GM12872 (cell line): ENCODE results near the gene ACTR3.

Source experiments
- TF ChIP-seq, protein P1 (sequence below): IDR thresholded peaks from 3 replicates; pipeline ENCODE4 v1.5.1; 2011; ENCODE audit warnings: low read depth, mild to moderate bottlenecking, low read length, moderate library complexity; ENCODE audit not compliant: insufficient read depth

ACTR3 gene

GRCh38 chr2:113890253-113891235, 655 bp downstream of the ACTR3 start:
- TF ChIP-seq, protein P1, sequence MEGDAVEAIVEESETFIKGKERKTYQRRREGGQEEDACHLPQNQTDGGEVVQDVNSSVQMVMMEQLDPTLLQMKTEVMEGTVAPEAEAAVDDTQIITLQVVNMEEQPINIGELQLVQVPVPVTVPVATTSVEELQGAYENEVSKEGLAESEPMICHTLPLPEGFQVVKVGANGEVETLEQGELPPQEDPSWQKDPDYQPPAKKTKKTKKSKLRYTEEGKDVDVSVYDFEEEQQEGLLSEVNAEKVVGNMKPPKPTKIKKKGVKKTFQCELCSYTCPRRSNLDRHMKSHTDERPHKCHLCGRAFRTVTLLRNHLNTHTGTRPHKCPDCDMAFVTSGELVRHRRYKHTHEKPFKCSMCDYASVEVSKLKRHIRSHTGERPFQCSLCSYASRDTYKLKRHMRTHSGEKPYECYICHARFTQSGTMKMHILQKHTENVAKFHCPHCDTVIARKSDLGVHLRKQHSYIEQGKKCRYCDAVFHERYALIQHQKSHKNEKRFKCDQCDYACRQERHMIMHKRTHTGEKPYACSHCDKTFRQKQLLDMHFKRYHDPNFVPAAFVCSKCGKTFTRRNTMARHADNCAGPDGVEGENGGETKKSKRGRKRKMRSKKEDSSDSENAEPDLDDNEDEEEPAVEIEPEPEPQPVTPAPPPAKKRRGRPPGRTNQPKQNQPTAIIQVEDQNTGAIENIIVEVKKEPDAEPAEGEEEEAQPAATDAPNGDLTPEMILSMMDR: no peak

- TF ChIP-seq, protein P1: no peak
Measured at GRCh38 chr2:113891265-113891959, 1.5 kb downstream of the ACTR3 start.

DNA sequence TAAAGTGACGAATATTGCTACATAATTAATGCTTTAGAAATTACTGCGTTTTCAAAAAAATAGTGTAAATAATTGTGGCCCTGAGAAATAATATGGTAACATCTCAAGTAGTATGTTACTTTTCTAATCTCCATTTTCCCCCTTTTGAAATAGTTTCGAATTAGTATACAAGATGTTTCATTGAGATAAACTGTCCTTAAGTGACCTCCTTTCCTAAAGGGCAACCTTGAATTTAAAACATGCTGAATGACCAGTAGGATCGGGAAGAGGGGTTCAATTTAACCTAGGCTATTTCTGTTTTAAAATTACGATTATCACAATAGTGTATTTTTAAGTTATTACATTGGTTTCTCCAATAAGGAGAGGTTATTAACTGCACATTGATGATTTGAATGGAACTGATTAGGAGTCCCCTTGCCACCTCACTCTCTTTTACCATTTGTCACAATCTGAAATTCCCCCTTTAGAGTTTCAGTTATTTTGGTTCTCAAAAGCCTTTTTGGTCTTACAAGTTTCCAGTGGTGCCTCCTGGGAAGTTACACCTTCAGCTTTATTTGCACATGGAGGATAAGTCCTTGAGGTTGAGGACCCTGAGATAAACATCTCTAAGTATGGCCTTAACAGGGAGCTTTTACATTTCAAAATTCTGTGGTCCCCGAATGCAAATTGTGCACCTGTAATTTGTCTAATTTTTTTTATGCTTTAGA, 2.3 kb downstream of the ACTR3 start:
- TF ChIP-seq, protein P1: no peak

- TF ChIP-seq, protein P1: no peak
Measured at GRCh38 chr2:113894156-113894743, 4.4 kb downstream of the ACTR3 start.

- TF ChIP-seq, protein P1: no peak
Measured at GRCh38 chr2:113895301-113895700, 5.4 kb downstream of the ACTR3 start.

DNA sequence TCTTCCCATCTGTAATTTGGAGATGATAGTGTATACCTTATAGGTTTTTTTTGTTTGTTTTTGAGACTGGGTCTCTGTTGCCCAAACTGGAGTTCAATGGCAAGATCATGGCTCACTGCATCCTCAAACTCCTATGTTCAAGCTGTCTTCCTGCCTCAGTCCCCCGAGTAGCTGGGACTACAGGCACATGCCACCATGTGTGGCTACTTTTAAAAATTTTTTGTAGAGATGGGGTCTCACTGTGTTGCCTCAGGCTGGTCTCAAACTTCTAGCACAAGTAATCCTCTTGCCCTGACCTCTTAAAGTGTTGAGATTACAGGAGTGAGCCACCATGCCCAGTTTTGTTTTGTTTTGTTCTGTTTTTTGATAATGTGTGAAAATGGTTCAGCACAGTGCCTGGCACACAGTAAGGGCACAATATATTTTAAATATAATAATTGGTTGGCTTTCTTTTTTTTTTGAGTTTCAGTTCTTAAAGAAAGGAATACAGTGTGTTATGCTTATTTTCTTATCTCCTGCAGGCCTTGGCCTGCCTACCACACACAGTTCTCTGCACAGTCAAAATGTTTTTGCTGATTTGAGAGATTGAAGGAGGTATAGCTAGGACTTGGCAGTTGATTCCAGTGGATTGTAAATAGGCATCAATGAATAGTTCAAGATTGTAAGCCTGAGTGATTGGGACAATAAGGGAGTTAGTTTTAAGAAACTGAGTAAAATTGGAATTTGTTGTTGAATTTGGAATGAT, 6.1 kb downstream of the ACTR3 start:
- TF ChIP-seq, protein P1: no peak
